ENCODE measurements around the gene DDAH1. TPM values are rescaled to one million over a fixed set of nuclear protein-coding genes. Genes with fewer than 3 reads are reported as not detected.

Gene DDAH1
- polyA plus RNA-seq, 2 of the 4 experiments (the other 2 are of a cell fraction), result 5.7 to 12.6 TPM

GRCh38 chr1:85467929-85468540 is 3.1 kb upstream of the DDAH1 start:
- POLR2A ChIA-PET, result no interaction called here
- CTCF ChIA-PET, result interaction anchor here (0.9 to 1.8 kb wide), 3 partner anchors 26 to 160 kb away, joined by 3 to 6 read pairs (median 3); partner anchors contain the start of gene CCN1
- no peak for DNase-seq (ENCODE audit: low read depth in 1 of 2, low spot score in 1 of 2)
- FAIRE-seq, result no peak
- no peaks in the 10 kb centered on the region for H3K9me3 ChIP-seq
- TF ChIP-seq CHD2 (IDR thresholded peaks at IDR 0.05; ENCODE audit: low read length, partially characterized antibody) (no peak), HES2 (IDR thresholded peaks at IDR 0.05) (no peak), TFCP2L1 (CRISPR knock-in tag; IDR thresholded peaks at IDR 0.05) (no peak), HOXA7 (CRISPR knock-in tag; IDR thresholded peaks at IDR 0.05) (no peak), POLR2A (IDR thresholded peaks at IDR 0.05; ENCODE audit: low read length) (no peak), RARB (CRISPR knock-in tag; IDR thresholded peaks at IDR 0.05) (no peak), NR3C1 (IDR thresholded peaks at IDR 0.05) (no peak), ESRRA (IDR thresholded peaks at IDR 0.05; ENCODE audit: borderline replicate concordance, low read length) (no peak), EP300 (IDR thresholded peaks at IDR 0.05) (no peak), EHF (CRISPR knock-in tag; IDR thresholded peaks at IDR 0.05) (no peak), POLR2AphosphoS2 (conservative IDR thresholded peaks at IDR 0.05; ENCODE audit: low read length) (no peak), CBX8 (IDR thresholded peaks at IDR 0.05) (no peak), FOSL2 (IDR thresholded peaks at IDR 0.05) (no peak), FOSL2 (CRISPR knock-in tag; IDR thresholded peaks at IDR 0.05) (no peak), USF2 (IDR thresholded peaks at IDR 0.05) (no peak), CHD4 (IDR thresholded peaks at IDR 0.05; ENCODE audit: borderline replicate concordance) (no peak), RNF2 (IDR thresholded peaks at IDR 0.05; ENCODE audit: borderline replicate concordance, low read depth) (no peak)
- H3K4me3 ChIP-seq, result no peak overlapping the region
- no peak overlapping the region for H3K27ac ChIP-seq
- WGBS (ENCODE audit: missing lambda C conversion rate), result 90% methylated on average over 3 of the region's 3 CpGs
- no peak for ATAC-seq
- no peak overlapping the region for H3K4me2 ChIP-seq
- H3K4me1 ChIP-seq, result peaks cover 12% of the 10 kb centered on the region; the same call in 2 of the 3 replicates

GRCh38 chr1:85467036-85467435 is 2.1 kb upstream of the DDAH1 start:
- no peak for ATAC-seq
- Histone ChIP-seq H3K27ac (no peak overlapping the region), H3K4me3 (no peak overlapping the region), H3K4me1 (peaks cover 11% of the 10 kb centered on the region; the same call in 2 of the 3 replicates), H3K4me2 (no peak overlapping the region), H3K9me3 (no peaks in the 10 kb centered on the region)
- FAIRE-seq, result no peak
- ChIA-PET POLR2A (interaction anchor here (2.5 kb wide), 1 partner anchor 114 kb away, joined by 16 read pairs; the partner anchor contains the start of gene CCN1), CTCF (interaction anchor here (1.8 kb wide), 1 partner anchor 159 kb away, joined by 6 read pairs; no protein-coding TSS in a partner anchor)
- DNase-seq (ENCODE audit: low read depth in 1 of 2, low spot score in 1 of 2), result no peak
- 87% methylated on average over 5 of the region's 5 CpGs for WGBS (ENCODE audit: missing lambda C conversion rate)
- TF ChIP-seq SREBF2 (IDR thresholded peaks at IDR 0.05), result no peak
- no peak for TF ChIP-seq PBX3 (IDR thresholded peaks at IDR 0.05)
- TF ChIP-seq JUN (IDR thresholded peaks at IDR 0.05), result no peak
- no peak for TF ChIP-seq PHF8 (IDR thresholded peaks at IDR 0.05; ENCODE audit: borderline replicate concordance, low read depth)

GRCh38 chr1:85465786-85466134 is 801 bp upstream of the DDAH1 start:
- peak overlapping the region; percentile 70; the same call in 2 of the 3 replicates for H3K4me3 ChIP-seq
- POLR2A ChIA-PET, result interaction anchor here (1.3 to 2.5 kb wide), 4 partner anchors 20 to 242 kb away, joined by 3 to 16 read pairs (median 4); partner anchors contain the start of genes CCN1 and ZNHIT6

More at GRCh38 chr1:85465786-85466134, 801 bp upstream of the DDAH1 start:
- no peak for ATAC-seq
- Histone ChIP-seq H3K4me1 (peaks cover 21% of the 10 kb centered on the region), H3K27ac (peak overlapping the region in 1 of 2 experiments; percentile 98; a peak in 2 of 6 replicates), H3K9me3 (no peaks in the 10 kb centered on the region), H3K4me2 (peak overlapping the region; percentile 87)
- no peak for TF ChIP-seq EHF (CRISPR knock-in tag; IDR thresholded peaks at IDR 0.05)
- TF ChIP-seq HOXB5 (CRISPR knock-in tag; IDR thresholded peaks at IDR 0.05), result no peak
- TF ChIP-seq CHD2 (IDR thresholded peaks at IDR 0.05; ENCODE audit: low read length, partially characterized antibody), result no peak
- TF ChIP-seq FOSL2 (IDR thresholded peaks at IDR 0.05), result no peak
- no peak for TF ChIP-seq FOSL2 (CRISPR knock-in tag; IDR thresholded peaks at IDR 0.05)
- no peak for TF ChIP-seq REST (IDR thresholded peaks at IDR 0.05)
- no peak for TF ChIP-seq E2F6 (IDR thresholded peaks at IDR 0.05; ENCODE audit: borderline replicate concordance, low read depth)
- TF ChIP-seq RFX5 (IDR thresholded peaks at IDR 0.05), result no peak
- TF ChIP-seq ZNF302 (CRISPR knock-in tag; IDR thresholded peaks at IDR 0.05), result no peak
- TF ChIP-seq TP53 (CRISPR knock-in tag; IDR thresholded peaks at IDR 0.05), result no peak
- TF ChIP-seq CHD4 (IDR thresholded peaks at IDR 0.05; ENCODE audit: borderline replicate concordance), result no peak
- TF ChIP-seq BHLHE40 (IDR thresholded peaks at IDR 0.05; ENCODE audit: low read depth, low read length), result no peak
- no peak for TF ChIP-seq SREBF2 (IDR thresholded peaks at IDR 0.05)
- TF ChIP-seq HDAC2 (IDR thresholded peaks at IDR 0.05), result no peak
- no peak for DNase-seq (ENCODE audit: low read depth in 1 of 2, low spot score in 1 of 2)
- 40% methylated on average over 1 of the region's 1 CpG for WGBS (ENCODE audit: missing lambda C conversion rate)
- CTCF ChIA-PET, result interaction anchor here (0.6 to 2.1 kb wide), 5 partner anchors 67 to 227 kb away, joined by 3 to 11 read pairs (median 3); no protein-coding TSS in a partner anchor
- no peak for FAIRE-seq
